A549 (cell line): Measurements from ENCODE around the gene TRMO. TPM values are rescaled to one million over a fixed set of nuclear protein-coding genes. Genes with fewer than 3 reads are reported as not detected.

Experiments used
- ATAC-seq, 2 experiments: fragments of 200-7000 bp in 1 of 2; fragments of >200 bp in 1 of 2; cut with Nextera tagmentation in 1 of 2; cut with Tn5 transposase in 1 of 2; 3 replicates each; pipeline versions ENCODE4 v1.8.0 to v1.9.1; 2018 to 2020; ENCODE audit warnings: mild to moderate bottlenecking in 1 of 2, moderate library complexity in 1 of 2
- CTCF ChIA-PET: fragments of 300-600 bp; sonication (Branson Sonifier 250); formaldehyde crosslinking; extraction: SDS; loops from one replicate; lab custom pipeline; 2021; ENCODE audit warnings: antibody characterized with exemption, inconsistent platforms; lab: Yijun Ruan, JAX
- POLR2A ChIA-PET: fragments of 350-600 bp; formaldehyde crosslinking; extraction: SDS; loops from one replicate; lab custom pipeline; 2021; ENCODE audit warnings: antibody characterized with exemption, inconsistent platforms; lab: Yijun Ruan, JAX
- DNase-seq, 2 experiments: peaks; one replicate each; pipeline versions ENCODE4 v3.0.0 to v3.0.0-alpha.2; 2011 to 2016; ENCODE audit warnings: low read depth in 1 of 2, low spot score in 1 of 2
- FAIRE-seq: peaks from 2 replicates; lab custom pipeline; 2011; peaks lifted over from hg19 to GRCh38; lab: Jason Lieb, UNC
- H3K27ac ChIP-seq, 2 experiments: fragments of >200 bp; sonication (Bioruptor Twin); formaldehyde crosslinking; 3 replicates each; pipeline ENCODE4 v1.5.1; 2016 to 2017
- H3K4me1 ChIP-seq: fragments of >200 bp; sonication (Bioruptor Twin); formaldehyde crosslinking; 3 replicates; pipeline ENCODE4 v1.6.1; 2016
- H3K4me2 ChIP-seq: fragments of >200 bp; sonication (Bioruptor Twin); formaldehyde crosslinking; 3 replicates; pipeline ENCODE4 v1.6.1; 2016
- H3K4me3 ChIP-seq: fragments of >200 bp; sonication (Bioruptor Twin); formaldehyde crosslinking; 3 replicates; pipeline ENCODE4 v1.5.1; 2016
- H3K9me3 ChIP-seq: fragments of >200 bp; sonication (Bioruptor Twin); formaldehyde crosslinking; 3 replicates; pipeline ENCODE4 v1.6.1; 2016
- CBX8 ChIP-seq: fragments of 200-600 bp; sonication (generic); IDR thresholded peaks from 2 replicates; pipeline ENCODE4 v1.6.1; 2016
- CEBPB ChIP-seq, 2 experiments: fragments of >200 bp in 1 of 2; sonication (Bioruptor Twin) in 1 of 2; formaldehyde crosslinking in 1 of 2; IDR thresholded peaks; 2 replicates each; pipeline ENCODE4 v1.6.1; 2012 to 2016
- CHD2 ChIP-seq: fragments of 150-350 bp; IDR thresholded peaks from 2 replicates; pipeline ENCODE4 v1.6.1; 2014; ENCODE audit warnings: low read length; ENCODE audit not compliant: partially characterized antibody
- CHD4 ChIP-seq: fragments of 200-600 bp; sonication (generic); IDR thresholded peaks from 2 replicates; pipeline ENCODE4 v1.6.1; 2016; ENCODE audit warnings: antibody characterized with exemption, mild to moderate bottlenecking, borderline replicate concordance
- E2F6 ChIP-seq: IDR thresholded peaks from 2 replicates; pipeline ENCODE4 v1.6.1; 2012; ENCODE audit warnings: low read depth, borderline replicate concordance
- EP300 ChIP-seq, 2 experiments: fragments of >200 bp; sonication (Bioruptor Twin); formaldehyde crosslinking; IDR thresholded peaks; 2 replicates in 1 of 2; 3 replicates in 1 of 2; pipeline ENCODE4 v1.6.1; 2016 to 2017
- FOSB ChIP-seq: fragments of 250-450 bp; sonication (Bioruptor Pico); IDR thresholded peaks from 2 replicates; pipeline ENCODE4 v1.5.0; 2020; ENCODE audit warnings: mild to moderate bottlenecking, moderate library complexity
- FOSL2 ChIP-seq, 2 experiments: fragments of 450-650 bp in 1 of 2; fragments of >200 bp in 1 of 2; sonication (Bioruptor Twin) in 1 of 2; formaldehyde crosslinking; IDR thresholded peaks; 2 replicates each; pipeline versions ENCODE4 v1.5.0 to v1.6.1; 2016 to 2020; ENCODE audit warnings: mild to moderate bottlenecking in 1 of 2, moderate library complexity in 1 of 2
- FOXS1 ChIP-seq: fragments of 250-450 bp; sonication (Bioruptor Pico); IDR thresholded peaks from 2 replicates; pipeline ENCODE4 v1.5.0; 2020; ENCODE audit warnings: mild to moderate bottlenecking, moderate library complexity
- HEYL ChIP-seq: fragments of 250-450 bp; sonication (Bioruptor Pico); IDR thresholded peaks from 2 replicates; pipeline ENCODE4 v1.8.0; 2021; ENCODE audit warnings: mild to moderate bottlenecking, moderate library complexity
- HOXB5 ChIP-seq: fragments of 250-450 bp; sonication (Bioruptor Pico); IDR thresholded peaks from 2 replicates; pipeline ENCODE4 v1.5.0; 2020; ENCODE audit warnings: mild to moderate bottlenecking, moderate library complexity
- JUN ChIP-seq, 2 experiments: fragments of >200 bp; sonication (Bioruptor Twin); formaldehyde crosslinking; IDR thresholded peaks; 2 replicates in 1 of 2; 3 replicates in 1 of 2; pipeline ENCODE4 v1.6.1; 2016 to 2017
- NFE2L2 ChIP-seq: fragments of 150-350 bp; conservative IDR thresholded peaks from 2 replicates; pipeline ENCODE4 v1.6.1; 2014; ENCODE audit warnings: low read length
- NR3C1 ChIP-seq: fragments of >200 bp; sonication (Bioruptor Twin); formaldehyde crosslinking; IDR thresholded peaks from 3 replicates; pipeline ENCODE4 v1.6.1; 2017
- POLR2A ChIP-seq: IDR thresholded peaks from 2 replicates; pipeline ENCODE4 v1.6.1; 2012; ENCODE audit warnings: mild to moderate bottlenecking, low read length
- POLR2AphosphoS2 ChIP-seq: conservative IDR thresholded peaks from 2 replicates; pipeline ENCODE4 v1.6.1; 2012; ENCODE audit warnings: low read length, improper control_type of control experiment, inconsistent platforms
- RAD21 ChIP-seq, 2 experiments: fragments of >200 bp in 1 of 2; sonication (Bioruptor Twin) in 1 of 2; formaldehyde crosslinking in 1 of 2; IDR thresholded peaks in 1 of 2; conservative IDR thresholded peaks in 1 of 2; 2 replicates in 1 of 2; 3 replicates in 1 of 2; pipeline ENCODE4 v1.6.1; 2012 to 2018; ENCODE audit warnings: inconsistent platforms in 1 of 2
- RARB ChIP-seq: fragments of 250-450 bp; sonication (Bioruptor Pico); IDR thresholded peaks from 2 replicates; pipeline ENCODE4 v1.8.0; 2021; ENCODE audit warnings: mild to moderate bottlenecking, moderate library complexity
- TFCP2L1 ChIP-seq: fragments of 250-450 bp; sonication (Bioruptor Pico); IDR thresholded peaks from 2 replicates; pipeline ENCODE4 v1.5.0; 2021; ENCODE audit warnings: mild to moderate bottlenecking
- TP53 ChIP-seq: fragments of 250-450 bp; sonication (Bioruptor Pico); IDR thresholded peaks from 2 replicates; pipeline ENCODE4 v1.5.0; 2021; ENCODE audit warnings: mild to moderate bottlenecking, moderate library complexity
- USF2 ChIP-seq: fragments of 450-650 bp; IDR thresholded peaks from 2 replicates; pipeline ENCODE4 v1.6.1; 2014; ENCODE audit warnings: antibody characterized with exemption
- WGBS: methylation state at CpG from one replicate; pipeline ENCODE4 v1.1.6; 2017; ENCODE audit errors: missing lambda C conversion rate; 5-methylcytosine and 5-hydroxymethylcytosine counted together
- polyA plus RNA-seq, 4 experiments: library from polyadenylated mRNA; depleted of rRNA in 3 of 4; stranded (reverse); fragments of >200 nt; fragmentation: RNase III in 1 of 4; extraction: RNeasy Plus Mini Kit Qiagen cat#74134 plus additional on column Dnase treatment in 1 of 4; gene quantifications; 2 replicates in 3 of 4; 3 replicates in 1 of 4; pipeline ENCODE4 v1.2.3, GENCODE V29; 2011 to 2017
- TF ChIP-seq, protein P1 (sequence below): fragments of 150-350 bp; IDR thresholded peaks from 2 replicates; pipeline ENCODE4 v1.6.1; 2014; ENCODE audit warnings: low read depth, mild to moderate bottlenecking, low read length
- TF ChIP-seq, protein P2 (sequence below): fragments of 200-600 bp; sonication (generic); IDR thresholded peaks from 2 replicates; pipeline ENCODE4 v1.6.1; 2016; ENCODE audit warnings: antibody characterized with exemption, mild to moderate bottlenecking, moderate library complexity
- TF ChIP-seq, protein P3 (sequence below): fragments of 250-450 bp; sonication (Bioruptor Pico); IDR thresholded peaks from 2 replicates; pipeline ENCODE4 v1.5.0; 2020; ENCODE audit warnings: low read depth, mild to moderate bottlenecking, moderate library complexity
- TF ChIP-seq, protein P4 (sequence below): IDR thresholded peaks from 2 replicates; pipeline ENCODE4 v1.6.1; 2012
- TF ChIP-seq, protein P5 (sequence below): fragments of >200 bp; sonication (Bioruptor Twin); formaldehyde crosslinking; IDR thresholded peaks from 3 replicates; pipeline ENCODE4 v1.6.1; 2016
- TF ChIP-seq, protein P6 (sequence below): fragments of 250-450 bp; sonication (Bioruptor Pico); IDR thresholded peaks from 2 replicates; pipeline ENCODE4 v1.5.0; 2021; ENCODE audit warnings: mild to moderate bottlenecking, moderate library complexity, borderline replicate concordance

TRMO gene
- polyA plus RNA-seq, 2 of the 4 experiments (the other 2 are of a cell fraction), result 12.0 to 18.8 TPM

DNA sequence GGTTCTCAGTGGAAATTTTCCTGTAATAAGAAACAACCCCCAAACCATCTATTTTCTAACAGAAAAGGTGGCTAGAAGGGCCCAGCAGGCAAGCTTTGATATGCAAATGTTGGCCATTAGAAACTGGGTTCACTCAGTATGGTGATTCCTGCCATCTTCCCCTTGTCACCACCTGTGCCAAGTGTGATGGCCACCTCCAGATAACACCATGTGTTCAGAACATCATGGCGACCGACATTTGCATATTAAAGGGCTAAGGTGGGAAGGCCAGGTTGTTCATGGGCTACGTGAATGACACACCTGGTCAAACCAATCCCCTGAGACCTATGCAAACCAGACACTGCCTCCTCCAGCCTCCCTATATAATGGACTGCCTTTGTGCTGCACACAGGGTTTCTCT lies 48.9 kb downstream of the TRMO start:
- CTCF ChIA-PET, result interaction anchor here (1.0 to 2.0 kb wide), 4 partner anchors 14 to 27 kb away, joined by 3 to 5 read pairs (median 4); no protein-coding TSS in a partner anchor
- no peak for FAIRE-seq
- WGBS, result 90% methylated on average over 3 of the region's 3 CpGs
- peak overlapping the region; percentile 19 to 90; a peak in 3 of 6 replicates for H3K27ac ChIP-seq
- POLR2A ChIA-PET, result interaction anchor here (0.5 kb wide), 1 partner anchor 75 kb away, joined by 3 read pairs; no protein-coding TSS in a partner anchor
- TF ChIP-seq CHD4 (no peak), NFE2L2 (no peak), CHD2 (no peak), POLR2A (no peak), USF2 (no peak)
- TF ChIP-seq, all 56 proteins: peak for 0
- DNase-seq, result no peak
- Histone ChIP-seq H3K4me1 (peaks cover 34% of the 10 kb centered on the region), H3K4me3 (no peak overlapping the region), H3K9me3 (no peaks in the 10 kb centered on the region), H3K4me2 (no peak overlapping the region)
- no peak for ATAC-seq

- no peak overlapping the region for H3K4me3 ChIP-seq
- no peak overlapping the region for H3K27ac ChIP-seq
These were observed 53.4 kb downstream of the TRMO start for GRCh38 chr9:97868859-97869258.

DNA sequence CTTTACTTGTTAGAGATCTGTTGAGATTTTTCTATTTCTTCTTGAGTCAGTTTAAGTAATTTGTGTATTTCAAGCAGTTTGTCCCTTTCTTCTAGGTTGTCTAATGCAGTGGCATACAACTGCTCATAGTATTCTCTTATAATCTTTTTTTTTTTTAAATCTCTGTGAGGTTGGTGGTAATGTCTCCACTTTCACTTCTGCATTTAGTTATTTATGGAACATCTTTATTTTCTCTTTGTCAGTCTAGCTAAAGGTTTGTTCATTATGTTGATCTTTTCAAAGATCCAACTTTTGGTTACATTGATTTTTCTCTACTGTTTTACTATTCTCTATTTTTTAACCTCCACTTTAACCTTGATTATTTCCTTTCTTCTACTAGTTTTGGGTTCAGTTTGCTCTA lies 55.5 kb downstream of the TRMO start:
- no peak overlapping the region for H3K27ac ChIP-seq
- no peak for ATAC-seq
- ChIA-PET POLR2A (no interaction called here), CTCF (interaction anchor here (0.6 to 1.6 kb wide), 4 partner anchors 9 to 35 kb away, joined by 3 to 6 read pairs (median 3); no protein-coding TSS in a partner anchor)
- H3K4me2 ChIP-seq, result no peak overlapping the region
- DNase-seq, result no peak
- H3K9me3 ChIP-seq, result peaks cover 23% of the 10 kb centered on the region
- no peaks in the 10 kb centered on the region for H3K4me1 ChIP-seq
- no peak overlapping the region for H3K4me3 ChIP-seq
- no peak for FAIRE-seq
- TF ChIP-seq FOSL2 (IDR thresholded peaks at IDR 0.05) (no peak), FOSL2 (CRISPR knock-in tag; IDR thresholded peaks at IDR 0.05) (no peak), CEBPB (IDR thresholded peaks at IDR 0.05) (no peak), HEYL (CRISPR knock-in tag) (no peak)
- TF ChIP-seq, protein P1, sequence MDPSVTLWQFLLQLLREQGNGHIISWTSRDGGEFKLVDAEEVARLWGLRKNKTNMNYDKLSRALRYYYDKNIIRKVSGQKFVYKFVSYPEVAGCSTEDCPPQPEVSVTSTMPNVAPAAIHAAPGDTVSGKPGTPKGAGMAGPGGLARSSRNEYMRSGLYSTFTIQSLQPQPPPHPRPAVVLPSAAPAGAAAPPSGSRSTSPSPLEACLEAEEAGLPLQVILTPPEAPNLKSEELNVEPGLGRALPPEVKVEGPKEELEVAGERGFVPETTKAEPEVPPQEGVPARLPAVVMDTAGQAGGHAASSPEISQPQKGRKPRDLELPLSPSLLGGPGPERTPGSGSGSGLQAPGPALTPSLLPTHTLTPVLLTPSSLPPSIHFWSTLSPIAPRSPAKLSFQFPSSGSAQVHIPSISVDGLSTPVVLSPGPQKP, result no peak
- TF ChIP-seq, protein P2, sequence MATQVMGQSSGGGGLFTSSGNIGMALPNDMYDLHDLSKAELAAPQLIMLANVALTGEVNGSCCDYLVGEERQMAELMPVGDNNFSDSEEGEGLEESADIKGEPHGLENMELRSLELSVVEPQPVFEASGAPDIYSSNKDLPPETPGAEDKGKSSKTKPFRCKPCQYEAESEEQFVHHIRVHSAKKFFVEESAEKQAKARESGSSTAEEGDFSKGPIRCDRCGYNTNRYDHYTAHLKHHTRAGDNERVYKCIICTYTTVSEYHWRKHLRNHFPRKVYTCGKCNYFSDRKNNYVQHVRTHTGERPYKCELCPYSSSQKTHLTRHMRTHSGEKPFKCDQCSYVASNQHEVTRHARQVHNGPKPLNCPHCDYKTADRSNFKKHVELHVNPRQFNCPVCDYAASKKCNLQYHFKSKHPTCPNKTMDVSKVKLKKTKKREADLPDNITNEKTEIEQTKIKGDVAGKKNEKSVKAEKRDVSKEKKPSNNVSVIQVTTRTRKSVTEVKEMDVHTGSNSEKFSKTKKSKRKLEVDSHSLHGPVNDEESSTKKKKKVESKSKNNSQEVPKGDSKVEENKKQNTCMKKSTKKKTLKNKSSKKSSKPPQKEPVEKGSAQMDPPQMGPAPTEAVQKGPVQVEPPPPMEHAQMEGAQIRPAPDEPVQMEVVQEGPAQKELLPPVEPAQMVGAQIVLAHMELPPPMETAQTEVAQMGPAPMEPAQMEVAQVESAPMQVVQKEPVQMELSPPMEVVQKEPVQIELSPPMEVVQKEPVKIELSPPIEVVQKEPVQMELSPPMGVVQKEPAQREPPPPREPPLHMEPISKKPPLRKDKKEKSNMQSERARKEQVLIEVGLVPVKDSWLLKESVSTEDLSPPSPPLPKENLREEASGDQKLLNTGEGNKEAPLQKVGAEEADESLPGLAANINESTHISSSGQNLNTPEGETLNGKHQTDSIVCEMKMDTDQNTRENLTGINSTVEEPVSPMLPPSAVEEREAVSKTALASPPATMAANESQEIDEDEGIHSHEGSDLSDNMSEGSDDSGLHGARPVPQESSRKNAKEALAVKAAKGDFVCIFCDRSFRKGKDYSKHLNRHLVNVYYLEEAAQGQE, result no peak

More at GRCh38 chr9:97868859-97869258, 53.4 kb downstream of the TRMO start:
- TF ChIP-seq HOXB5 (CRISPR knock-in tag) (no peak), TFCP2L1 (CRISPR knock-in tag) (no peak), NR3C1 (no peak), E2F6 (no peak), JUN (IDR thresholded peaks at IDR 0.05) (no peak), RAD21 (conservative IDR thresholded peaks at IDR 0.05 in 1 of 2, IDR thresholded peaks at IDR 0.05 in 1 of 2) (no peak), CHD4 (no peak), CBX8 (no peak), FOXS1 (CRISPR knock-in tag) (no peak), EP300 (IDR thresholded peaks at IDR 0.05) (no peak), RARB (CRISPR knock-in tag) (no peak), POLR2AphosphoS2 (no peak), TP53 (CRISPR knock-in tag) (no peak), FOSB (CRISPR knock-in tag) (no peak)
- TF ChIP-seq, protein P3, sequence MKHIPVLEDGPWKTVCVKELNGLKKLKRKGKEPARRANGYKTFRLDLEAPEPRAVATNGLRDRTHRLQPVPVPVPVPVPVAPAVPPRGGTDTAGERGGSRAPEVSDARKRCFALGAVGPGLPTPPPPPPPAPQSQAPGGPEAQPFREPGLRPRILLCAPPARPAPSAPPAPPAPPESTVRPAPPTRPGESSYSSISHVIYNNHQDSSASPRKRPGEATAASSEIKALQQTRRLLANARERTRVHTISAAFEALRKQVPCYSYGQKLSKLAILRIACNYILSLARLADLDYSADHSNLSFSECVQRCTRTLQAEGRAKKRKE (CRISPR knock-in tag), result no peak
- TF ChIP-seq, protein P4, sequence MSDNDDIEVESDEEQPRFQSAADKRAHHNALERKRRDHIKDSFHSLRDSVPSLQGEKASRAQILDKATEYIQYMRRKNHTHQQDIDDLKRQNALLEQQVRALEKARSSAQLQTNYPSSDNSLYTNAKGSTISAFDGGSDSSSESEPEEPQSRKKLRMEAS, result no peak
- TF ChIP-seq, protein P5, sequence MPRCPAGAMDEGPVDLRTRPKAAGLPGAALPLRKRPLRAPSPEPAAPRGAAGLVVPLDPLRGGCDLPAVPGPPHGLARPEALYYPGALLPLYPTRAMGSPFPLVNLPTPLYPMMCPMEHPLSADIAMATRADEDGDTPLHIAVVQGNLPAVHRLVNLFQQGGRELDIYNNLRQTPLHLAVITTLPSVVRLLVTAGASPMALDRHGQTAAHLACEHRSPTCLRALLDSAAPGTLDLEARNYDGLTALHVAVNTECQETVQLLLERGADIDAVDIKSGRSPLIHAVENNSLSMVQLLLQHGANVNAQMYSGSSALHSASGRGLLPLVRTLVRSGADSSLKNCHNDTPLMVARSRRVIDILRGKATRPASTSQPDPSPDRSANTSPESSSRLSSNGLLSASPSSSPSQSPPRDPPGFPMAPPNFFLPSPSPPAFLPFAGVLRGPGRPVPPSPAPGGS, result no peak
- TF ChIP-seq, protein P6, sequence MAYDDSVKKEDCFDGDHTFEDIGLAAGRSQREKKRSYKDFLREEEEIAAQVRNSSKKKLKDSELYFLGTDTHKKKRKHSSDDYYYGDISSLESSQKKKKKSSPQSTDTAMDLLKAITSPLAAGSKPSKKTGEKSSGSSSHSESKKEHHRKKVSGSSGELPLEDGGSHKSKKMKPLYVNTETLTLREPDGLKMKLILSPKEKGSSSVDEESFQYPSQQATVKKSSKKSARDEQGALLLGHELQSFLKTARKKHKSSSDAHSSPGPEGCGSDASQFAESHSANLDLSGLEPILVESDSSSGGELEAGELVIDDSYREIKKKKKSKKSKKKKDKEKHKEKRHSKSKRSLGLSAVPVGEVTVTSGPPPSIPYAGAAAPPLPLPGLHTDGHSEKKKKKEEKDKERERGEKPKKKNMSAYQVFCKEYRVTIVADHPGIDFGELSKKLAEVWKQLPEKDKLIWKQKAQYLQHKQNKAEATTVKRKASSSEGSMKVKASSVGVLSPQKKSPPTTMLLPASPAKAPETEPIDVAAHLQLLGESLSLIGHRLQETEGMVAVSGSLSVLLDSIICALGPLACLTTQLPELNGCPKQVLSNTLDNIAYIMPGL (CRISPR knock-in tag), result no peak
- CTCF ChIA-PET, result interaction anchor here (0.8 to 2.1 kb wide), 5 partner anchors 9 to 34 kb away, joined by 3 to 14 read pairs (median 4); no protein-coding TSS in a partner anchor
- H3K4me1 ChIP-seq, result peaks cover 4% of the 10 kb centered on the region; the same call in 1 of the 3 replicates
- POLR2A ChIA-PET, result no interaction called here
- H3K9me3 ChIP-seq, result peaks cover 23% of the 10 kb centered on the region
- DNase-seq (no peak), FAIRE-seq (no peak), ATAC-seq (no peak)
- no peak overlapping the region for H3K4me2 ChIP-seq
- 84% methylated on average over 3 of the region's 3 CpGs for WGBS
